Stimulated activated CD8-positive, alpha-beta memory T cell treated with anti-CD3 and anti-CD28 coated beads, Interleukin-7, amount 100 ng/mL, for 48 hours (primary cell): ENCODE measurements around the gene MIEF1.

Experiments used
- DNase-seq, 2 donors: peaks; one replicate each; pipeline ENCODE4 v3.0.0-alpha.2; 2020; ENCODE audit warnings: low read depth in 1 of 2; ENCODE audit errors: extremely low read depth in 1 of 2

Gene MIEF1

DNA sequence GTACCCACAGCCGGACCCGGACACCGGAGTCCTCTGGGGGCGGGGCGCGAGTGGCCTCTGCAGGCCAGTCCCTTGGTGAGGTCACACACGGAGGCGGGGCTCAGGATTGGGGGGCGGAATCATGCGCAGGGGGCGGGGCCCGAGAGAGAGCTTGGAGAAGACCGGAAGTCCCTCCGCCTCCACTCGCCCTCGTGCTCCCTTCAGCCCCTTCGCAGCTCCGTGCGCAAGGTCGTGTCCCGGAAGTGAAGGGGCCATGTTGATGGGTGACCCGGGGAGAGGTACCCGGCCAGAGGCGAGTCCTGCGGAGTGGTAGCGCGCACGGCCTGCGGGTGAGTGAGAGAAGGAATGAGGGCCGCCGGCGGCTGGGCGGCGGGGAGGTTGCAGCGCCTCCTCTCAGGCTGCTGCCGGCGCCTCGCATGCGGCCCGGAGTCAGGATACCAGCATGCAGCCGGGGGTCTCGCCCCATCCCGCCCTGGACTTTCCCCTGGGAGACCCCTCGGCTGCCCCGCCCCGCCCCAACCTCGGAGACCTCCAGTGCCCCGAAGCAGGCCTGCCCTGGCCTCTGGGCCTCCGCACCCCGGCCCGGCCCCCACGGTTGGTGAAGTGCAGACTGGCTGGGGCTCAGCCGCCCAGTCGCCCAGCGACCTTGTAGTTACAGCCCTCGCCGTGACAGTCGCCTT is at the start of gene MIEF1:
TSS of gene MIEF1 (plus strand) at position 182 of the 680 bp plus-strand sequence. CDS start 9,005 bp downstream, outside the sequence.
- DNase-seq = peak; percentile 86 to 93

DNA sequence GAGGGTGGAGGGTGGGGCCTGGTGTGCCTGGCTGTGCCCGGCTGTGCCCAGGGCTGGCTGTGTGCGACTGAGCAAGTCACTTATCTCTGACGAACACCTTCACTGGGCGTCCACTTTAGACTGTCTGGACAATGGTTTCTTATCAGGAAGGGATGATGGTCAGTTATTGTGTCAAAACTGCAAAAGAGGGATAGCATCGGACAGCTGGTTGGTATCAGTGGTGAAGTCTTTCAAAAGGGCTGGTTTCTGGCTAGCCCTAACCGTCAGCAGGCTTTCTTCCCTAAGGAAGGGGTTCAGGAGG is 49.4 kb upstream of the MIEF1 start:
- DNase-seq = no peak

DNA sequence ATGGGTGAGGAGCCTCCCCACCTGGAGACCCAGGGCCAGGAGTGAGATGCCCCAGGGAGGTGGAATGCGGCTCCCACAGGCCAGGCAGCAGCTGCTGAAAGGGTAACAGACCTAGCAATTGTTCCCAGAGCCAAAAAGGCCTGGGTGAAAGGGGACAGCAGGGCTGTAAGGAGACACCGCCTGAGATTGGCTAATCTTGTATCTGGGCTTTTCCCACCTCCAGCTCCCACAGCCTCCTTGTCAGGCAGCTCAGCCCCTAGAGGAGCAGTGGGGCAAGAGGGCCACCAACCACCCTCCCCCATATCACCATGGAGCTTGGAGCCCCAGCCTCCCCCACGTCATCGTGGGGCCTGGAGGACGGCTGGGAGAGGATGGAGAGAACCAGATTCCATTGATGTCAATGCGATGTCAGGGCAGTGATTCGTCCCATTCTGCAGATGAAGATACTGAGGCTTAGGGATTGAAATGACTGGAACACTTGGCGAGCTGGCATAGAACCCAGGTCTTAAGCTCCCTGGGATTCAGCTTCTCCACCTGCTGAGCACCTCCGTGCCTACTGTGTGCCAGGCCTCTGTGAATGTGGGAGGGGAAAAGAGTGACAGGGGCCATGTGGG is 48.2 kb upstream of the MIEF1 start:
- no peak for DNase-seq

- DNase-seq = no peak
Measured at GRCh38 chr22:39454385-39454871, 47.7 kb upstream of the MIEF1 start.

- no peak for DNase-seq
Measured at GRCh38 chr22:39456522-39457197, 45.4 kb upstream of the MIEF1 start, which contains the start of gene MGAT3. TSS of gene MGAT3 (plus strand) at chr22:39457012. CDS start at chr22:39487348, 30,336 bp downstream.

- DNase-seq = no peak
Measured at GRCh38 chr22:39457198-39457555, 44.9 kb upstream of the MIEF1 start.

- DNase-seq = no peak
Measured at GRCh38 chr22:39457556-39458443, 44.3 kb upstream of the MIEF1 start.

DNA sequence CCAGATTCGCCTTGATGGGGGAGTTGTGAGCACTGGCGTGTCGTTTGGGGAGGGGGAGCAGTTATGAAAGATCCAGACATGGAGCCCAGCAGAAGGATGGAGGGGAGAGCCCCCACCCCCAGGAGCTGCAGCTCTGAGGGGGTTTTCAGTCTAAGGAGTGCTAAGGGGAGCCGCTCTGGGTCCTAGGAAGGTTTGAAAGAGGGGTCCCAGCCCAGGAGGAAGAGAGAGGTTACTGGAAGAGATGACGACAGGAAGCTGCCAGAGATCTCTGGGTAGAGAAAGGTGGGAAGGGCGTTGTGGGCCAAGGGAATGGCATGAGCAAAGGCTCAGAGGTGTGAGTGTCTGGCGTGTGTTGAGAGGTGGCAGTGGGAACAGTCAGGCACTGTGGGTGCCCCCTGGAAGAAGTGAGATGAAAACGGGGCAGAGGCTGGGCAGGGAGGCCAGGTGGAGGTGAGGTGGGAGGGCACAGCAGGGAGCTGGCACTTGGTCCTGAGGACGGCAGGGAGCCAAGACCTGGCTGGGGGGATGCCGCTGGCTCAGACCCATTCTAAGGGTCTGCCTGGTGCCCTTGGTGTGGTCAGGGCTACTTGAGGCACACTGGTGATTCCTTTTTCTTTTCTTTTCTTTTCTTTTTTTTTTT is 43.5 kb upstream of the MIEF1 start:
- no peak for DNase-seq

DNA sequence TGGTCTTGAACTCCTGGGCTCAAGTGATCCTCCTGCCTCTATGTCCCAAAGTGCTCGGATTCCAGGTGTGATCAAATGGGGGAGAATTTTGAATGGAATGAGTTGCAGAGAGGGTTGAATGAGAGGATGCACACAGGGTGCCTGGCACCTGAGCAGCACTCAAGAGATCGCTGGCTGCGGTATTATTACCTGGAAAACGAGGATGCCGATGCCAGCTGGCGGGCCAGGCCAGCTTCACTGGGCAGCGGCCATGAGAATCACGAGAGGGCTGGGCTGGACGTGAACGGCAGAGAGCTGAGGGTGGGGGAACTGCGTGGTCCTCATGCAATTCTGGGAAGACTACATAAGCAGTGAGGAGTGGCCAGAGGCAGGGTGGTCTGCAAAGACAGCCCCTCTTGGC is 42.4 kb upstream of the MIEF1 start:
- DNase-seq = no peak

GRCh38 chr22:39462443-39463221 is 39.5 kb upstream of the MIEF1 start:
- DNase-seq = no peak

DNA sequence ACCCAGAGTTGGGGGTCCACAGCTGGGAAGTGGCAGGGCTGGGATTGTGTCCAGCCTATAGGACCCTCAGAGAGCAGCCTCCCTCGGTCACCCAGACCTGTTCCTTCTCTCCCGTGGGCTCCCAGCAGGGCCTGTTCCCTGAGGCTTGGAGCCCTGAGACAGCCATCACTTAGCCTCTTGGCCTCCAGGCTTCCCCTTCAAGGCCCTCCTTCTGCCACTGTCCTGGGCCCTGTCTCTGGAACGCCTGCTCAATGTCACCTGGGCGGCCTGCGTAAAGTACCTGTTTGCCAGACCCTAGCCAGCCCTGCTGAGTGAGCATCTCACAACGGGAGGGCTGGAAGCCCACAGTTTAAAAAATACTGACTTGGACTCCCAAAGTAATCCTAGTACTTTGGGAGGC is 38.8 kb upstream of the MIEF1 start:
- no peak for DNase-seq

DNA sequence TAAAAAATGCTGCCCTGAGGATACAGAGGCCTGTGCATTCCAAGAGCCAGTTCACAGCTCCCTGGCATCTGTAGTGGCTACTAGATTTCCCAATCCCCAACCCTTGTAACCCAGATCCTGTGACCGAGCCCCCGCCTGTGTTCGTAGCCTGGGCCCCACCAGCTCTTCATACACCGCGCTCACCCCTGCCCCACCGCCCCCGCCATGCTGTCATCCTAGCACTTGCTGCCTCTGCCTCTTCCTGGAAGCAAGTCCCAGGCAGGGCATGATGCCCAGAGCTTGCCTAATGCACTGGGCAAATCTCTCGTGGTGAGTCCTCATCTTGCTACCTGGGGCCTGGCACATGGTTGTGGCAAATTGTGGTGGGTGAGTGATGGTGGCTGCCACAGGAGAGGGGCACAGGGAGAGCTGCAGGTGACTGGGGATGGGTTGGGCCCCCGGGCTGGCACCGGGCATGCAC is 38.1 kb upstream of the MIEF1 start:
- DNase-seq = no peak

DNA sequence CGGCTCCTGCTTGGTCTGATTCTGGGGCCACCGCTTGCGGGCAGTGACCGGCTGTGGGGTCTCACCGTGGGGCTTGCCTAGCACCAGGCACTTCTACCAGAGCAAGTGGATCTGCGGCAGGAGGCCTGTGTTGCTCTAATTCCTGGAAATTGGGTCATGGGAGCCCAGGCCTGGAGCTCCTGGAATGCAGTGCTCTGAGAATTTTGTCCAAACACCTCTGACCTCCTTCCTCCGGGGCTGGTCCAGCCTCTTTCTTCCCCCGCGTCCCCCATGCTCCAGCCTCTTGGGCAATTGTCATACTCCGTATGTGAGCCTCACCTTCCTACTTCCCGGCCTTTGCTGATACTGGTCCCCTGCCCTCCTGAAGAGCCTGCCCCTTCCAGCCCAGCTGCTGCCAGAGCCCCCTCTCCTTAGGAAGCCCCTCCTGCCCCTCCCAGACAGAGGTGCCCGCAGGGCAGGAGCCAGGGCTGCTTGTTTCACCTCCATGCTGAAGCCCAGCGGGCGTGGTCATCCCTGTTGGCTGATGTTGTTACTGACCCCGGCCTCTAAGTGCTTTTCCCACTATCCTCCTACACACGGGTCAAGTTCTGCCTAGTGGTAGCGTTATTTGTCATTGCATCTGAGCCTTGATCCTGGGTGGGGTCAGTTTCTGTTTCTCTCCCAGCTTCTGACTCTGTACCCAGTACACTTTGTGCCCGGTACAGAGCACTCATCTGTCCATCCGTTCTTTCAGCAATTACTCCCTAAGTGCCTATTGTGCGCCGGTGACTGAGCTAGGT is 35.7 kb upstream of the MIEF1 start:
- DNase-seq = no peak

GRCh38 chr22:39467390-39467895 is 34.6 kb upstream of the MIEF1 start:
- DNase-seq = no peak

- DNase-seq = no peak
Measured at GRCh38 chr22:39468487-39469325, 33.4 kb upstream of the MIEF1 start.

DNA sequence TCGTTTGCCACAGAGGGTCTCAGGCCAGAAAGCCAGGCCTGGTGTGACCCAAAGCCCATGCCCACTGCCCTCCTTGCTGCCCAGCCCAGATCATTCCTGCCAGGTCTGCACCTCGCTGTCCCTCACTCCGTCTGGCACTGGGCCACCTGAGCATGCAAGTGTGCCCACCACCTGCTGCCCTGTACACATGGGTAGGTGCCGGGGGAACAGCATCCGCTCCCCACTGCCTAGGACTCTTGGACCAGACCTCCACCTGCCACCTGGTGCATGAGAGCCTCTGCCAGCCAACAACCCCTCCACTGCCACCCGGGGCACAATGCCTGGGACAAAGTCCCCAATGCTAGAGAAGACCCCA is 32.8 kb upstream of the MIEF1 start:
- no peak for DNase-seq

GRCh38 chr22:39469681-39470450 is 32.2 kb upstream of the MIEF1 start:
- DNase-seq = no peak
